Liver (tissue), 9 donors: ENCODE measurements around the gene CD8A. TPM values are rescaled to one million over a fixed set of nuclear protein-coding genes. Genes with fewer than 3 reads are reported as not detected.

Source experiments
- DNase-seq: peaks from one replicate; pipeline ENCODE4 v3.0.0-alpha.2; 2017; ENCODE audit warnings: low spot score
- H3K27ac ChIP-seq, 2 donors: one replicate each; pipeline ENCODE4 v1.7.0; 2013; ENCODE audit warnings: inconsistent platforms in 2 of 2, low read length in 2 of 2, control low read depth in 1 of 2, low read depth in 1 of 2, mild to moderate bottlenecking in 1 of 2
- H3K27me3 ChIP-seq, 4 donors: one replicate each; pipeline versions ENCODE4 v1.6.1 to v1.7.0; 2013; ENCODE audit warnings: low read length in 3 of 4, inconsistent platforms in 1 of 4, mild to moderate bottlenecking in 1 of 4, moderate library complexity in 1 of 4; ENCODE audit not compliant: control insufficient read depth in 4 of 4, insufficient read depth in 4 of 4
- H3K36me3 ChIP-seq, 4 donors: one replicate each; pipeline versions ENCODE4 v1.6.1 to v1.7.0; 2013; ENCODE audit warnings: low read length in 3 of 4, mild to moderate bottlenecking in 3 of 4, low read depth in 1 of 4, moderate library complexity in 1 of 4; ENCODE audit not compliant: control insufficient read depth in 4 of 4, insufficient read depth in 3 of 4
- H3K4me1 ChIP-seq, 4 donors: one replicate each; pipeline versions ENCODE4 v1.6.1 to v1.7.0; 2013; ENCODE audit warnings: low read length in 3 of 4, mild to moderate bottlenecking in 3 of 4, moderate library complexity in 1 of 4; ENCODE audit not compliant: control insufficient read depth in 4 of 4, insufficient read depth in 4 of 4
- H3K4me3 ChIP-seq, 3 donors: one replicate each; pipeline versions ENCODE4 v1.6.1 to v1.7.0; 2013; ENCODE audit warnings: low read length in 3 of 3, control low read depth in 1 of 3, low read depth in 1 of 3, mild to moderate bottlenecking in 1 of 3
- H3K9ac ChIP-seq, 2 donors: one replicate each; pipeline ENCODE4 v1.7.0; 2013; ENCODE audit warnings: low read length in 2 of 2, mild to moderate bottlenecking in 2 of 2, moderate library complexity in 2 of 2, control low read depth in 1 of 2, low read depth in 1 of 2
- H3K9me3 ChIP-seq, 4 donors: one replicate each; pipeline versions ENCODE4 v1.6.1 to v1.7.0; 2013; ENCODE audit warnings: low read length in 3 of 4; ENCODE audit not compliant: control insufficient read depth in 4 of 4
- CTCF ChIP-seq: fragments of 150-350 bp; IDR thresholded peaks from 2 replicates; pipeline ENCODE4 v1.5.1; 2017; ENCODE audit warnings: improper control_type of control experiment, low read depth, low read length; ENCODE audit not compliant: missing input control
- EGR1 ChIP-seq, 2 donors: IDR thresholded peaks; 2 replicates each; pipeline ENCODE4 v1.6.1; 2016 to 2018; ENCODE audit warnings: antibody characterized with exemption in 2 of 2, low read depth in 2 of 2
- FOXA2 ChIP-seq: IDR thresholded peaks from 2 replicates; pipeline ENCODE4 v1.6.1; 2016; ENCODE audit warnings: antibody characterized with exemption
- GABPA ChIP-seq, 2 donors: IDR thresholded peaks in 1 of 2; conservative IDR thresholded peaks in 1 of 2; 2 replicates each; pipeline ENCODE4 v1.6.1; 2016; ENCODE audit warnings: antibody characterized with exemption in 2 of 2, mild to moderate bottlenecking in 1 of 2, moderate library complexity in 1 of 2
- HNF4G ChIP-seq: IDR thresholded peaks from 2 replicates; pipeline ENCODE4 v1.6.1; 2016; ENCODE audit warnings: antibody characterized with exemption
- JUND ChIP-seq, 2 donors: IDR thresholded peaks; 2 replicates each; pipeline ENCODE4 v1.6.1; 2016; ENCODE audit warnings: antibody characterized with exemption in 2 of 2
- NR2F2 ChIP-seq: IDR thresholded peaks from 2 replicates; pipeline ENCODE4 v1.6.1; 2016; ENCODE audit warnings: antibody characterized with exemption
- REST ChIP-seq: IDR thresholded peaks from 2 replicates; pipeline ENCODE4 v1.6.1; 2016; ENCODE audit warnings: antibody characterized with exemption, mild to moderate bottlenecking
- RXRA ChIP-seq, 2 donors: IDR thresholded peaks; 2 replicates each; pipeline ENCODE4 v1.6.1; 2017 to 2018; ENCODE audit warnings: antibody characterized with exemption in 2 of 2, mild to moderate bottlenecking in 1 of 2
- SP1 ChIP-seq: IDR thresholded peaks from 2 replicates; pipeline ENCODE4 v1.6.1; 2018; ENCODE audit warnings: antibody characterized with exemption, mild to moderate bottlenecking
- YY1 ChIP-seq: IDR thresholded peaks from 2 replicates; pipeline ENCODE4 v1.6.1; 2016; ENCODE audit warnings: antibody characterized with exemption, mild to moderate bottlenecking
- WGBS: extraction: QIAGEN DNeasy Blood & Tissue Kit; methylation state at CpG from one replicate; pipeline ENCODE4 v1.1.7; 2013; 5-methylcytosine and 5-hydroxymethylcytosine counted together
- polyA plus RNA-seq, 2 donors: library from polyadenylated mRNA; stranded (reverse) in 1 of 2; unstranded in 1 of 2; fragments of 200-250 nt in 1 of 2; fragments of >200 nt in 1 of 2; fragmentation: Nextera tagmentation in 1 of 2; extraction: Ambion mirVana in 1 of 2; gene quantifications; one replicate each; pipeline versions ENCODE4 v1.2.1 to v1.2.3, GENCODE V29; 2013 to 2015
- total RNA-seq, 2 donors: library from RNA; depleted of rRNA; stranded (reverse); fragments of >200 nt; gene quantifications; one replicate each; pipeline ENCODE4 v1.2.3, GENCODE V29; 2014
- TF ChIP-seq, protein P1 (sequence below): IDR thresholded peaks from 2 replicates; pipeline ENCODE4 v1.6.1; 2016; ENCODE audit warnings: antibody characterized with exemption
- donor health status: healthy.
- donor health status: healthy.
- donor health status: healthy.
- donor health status: healthy.
- donor health status: healthy.

The CD8A gene
- total and polyA plus RNA-seq, 4 donors = 0.42 to 1.8 (median 0.69) TPM

- TF ChIP-seq SP1 (no peak), NR2F2 (peak; percentile 10)
- DNase-seq = no peak
- Histone ChIP-seq H3K27me3 (peaks cover 0 to 10% (median 3%) of the 10 kb centered on the region in 4 donors), H3K4me1 (peaks cover 9 to 18% (median 12%) of the 10 kb centered on the region in 4 donors), H3K9me3 (no peaks in the 10 kb centered on the region), H3K9ac (no peak overlapping the region), H3K4me3 (no peak overlapping the region), H3K36me3 (no peaks in the 10 kb centered on the region), H3K27ac (no peak overlapping the region)
- 49% methylated on average over 7 of the region's 7 CpGs for WGBS
These were observed 2.5 kb downstream of the CD8A start for GRCh38 chr2:86788165-86788564.

- Histone ChIP-seq H3K4me1 (peaks cover 9 to 18% (median 12%) of the 10 kb centered on the region in 4 donors), H3K27me3 (peaks cover 0 to 10% (median 3%) of the 10 kb centered on the region in 4 donors), H3K27ac (no peak overlapping the region), H3K9ac (no peak overlapping the region), H3K9me3 (no peaks in the 10 kb centered on the region), H3K36me3 (no peaks in the 10 kb centered on the region), H3K4me3 (no peak overlapping the region)
- TF ChIP-seq FOXA2 (no peak), GABPA (IDR thresholded peaks at IDR 0.05 in 1 of 2, conservative IDR thresholded peaks at IDR 0.05 in 1 of 2) (no peak), SP1 (no peak), EGR1 (IDR thresholded peaks at IDR 0.05; ENCODE audit: low read depth in 2 of 2) (no peak), HNF4G (no peak), YY1 (no peak), CTCF (no peak), JUND (IDR thresholded peaks at IDR 0.05) (no peak), RXRA (IDR thresholded peaks at IDR 0.05) (no peak), REST (no peak)
- TF ChIP-seq, protein P1, sequence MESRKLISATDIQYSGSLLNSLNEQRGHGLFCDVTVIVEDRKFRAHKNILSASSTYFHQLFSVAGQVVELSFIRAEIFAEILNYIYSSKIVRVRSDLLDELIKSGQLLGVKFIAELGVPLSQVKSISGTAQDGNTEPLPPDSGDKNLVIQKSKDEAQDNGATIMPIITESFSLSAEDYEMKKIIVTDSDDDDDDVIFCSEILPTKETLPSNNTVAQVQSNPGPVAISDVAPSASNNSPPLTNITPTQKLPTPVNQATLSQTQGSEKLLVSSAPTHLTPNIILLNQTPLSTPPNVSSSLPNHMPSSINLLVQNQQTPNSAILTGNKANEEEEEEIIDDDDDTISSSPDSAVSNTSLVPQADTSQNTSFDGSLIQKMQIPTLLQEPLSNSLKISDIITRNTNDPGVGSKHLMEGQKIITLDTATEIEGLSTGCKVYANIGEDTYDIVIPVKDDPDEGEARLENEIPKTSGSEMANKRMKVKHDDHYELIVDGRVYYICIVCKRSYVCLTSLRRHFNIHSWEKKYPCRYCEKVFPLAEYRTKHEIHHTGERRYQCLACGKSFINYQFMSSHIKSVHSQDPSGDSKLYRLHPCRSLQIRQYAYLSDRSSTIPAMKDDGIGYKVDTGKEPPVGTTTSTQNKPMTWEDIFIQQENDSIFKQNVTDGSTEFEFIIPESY = no peak
- whole genome bisulfite sequencing = 29% methylated on average over 2 of the region's 2 CpGs
- DNase-seq = no peak
These were observed 3.0 kb downstream of the CD8A start for GRCh38 chr2:86787736-86788135.
